HCEC 1CT (cell line): ENCODE data around the gene ALPL.

Experiments used
- DNase-seq: peaks from one replicate; pipeline ENCODE4 v3.0.0-alpha.2; 2017

ALPL gene

GRCh38 chr1:21621761-21622436, 112.7 kb downstream of the ALPL start:
- no peak for DNase-seq

GRCh38 chr1:21622466-21623315, 113.5 kb downstream of the ALPL start:
- DNase-seq: no peak

GRCh38 chr1:21623410-21623961, 114.3 kb downstream of the ALPL start:
- no peak for DNase-seq

GRCh38 chr1:21624571-21625389, 115.6 kb downstream of the ALPL start:
- no peak for DNase-seq

- no peak for DNase-seq
Measured at GRCh38 chr1:21625390-21626190, 116.4 kb downstream of the ALPL start.

GRCh38 chr1:21626921-21627339, 117.7 kb downstream of the ALPL start:
- no peak for DNase-seq
